NOMO-1 (cell line): Measurements from ENCODE around the gene CFAP299.
A peak's percentile ranks its signal among the peaks of the same experiment; 100 is the strongest.

Experiments used
- DNase-seq, 2 experiments: peaks; one replicate each; lab custom pipeline; 2025; ENCODE audit not compliant: unreplicated experiment in 2 of 2; lab: John Stamatoyannopoulos, UW

The CFAP299 gene

GRCh38 chr4:80909938-80910337 lies 574.4 kb downstream of the CFAP299 start:
- no peak for DNase-seq

GRCh38 chr4:80911458-80911857 lies 575.9 kb downstream of the CFAP299 start:
- no peak for DNase-seq

GRCh38 chr4:80912350-80912749 lies 576.8 kb downstream of the CFAP299 start:
- DNase-seq: no peak

GRCh38 chr4:80913381-80913780 lies 577.9 kb downstream of the CFAP299 start:
- no peak for DNase-seq

GRCh38 chr4:80916770-80917169 lies 581.2 kb downstream of the CFAP299 start:
- no peak for DNase-seq

- no peak for DNase-seq
These were observed 582.5 kb downstream of the CFAP299 start for GRCh38 chr4:80918004-80918403.

GRCh38 chr4:80921441-80921840 lies 585.9 kb downstream of the CFAP299 start:
- no peak for DNase-seq

GRCh38 chr4:80922941-80923340 lies 587.4 kb downstream of the CFAP299 start:
- DNase-seq: no peak

GRCh38 chr4:80925293-80925692 lies 589.8 kb downstream of the CFAP299 start:
- no peak for DNase-seq

- DNase-seq: no peak
These were observed 590.9 kb downstream of the CFAP299 start for GRCh38 chr4:80926446-80926845.

- DNase-seq: no peak
These were observed 591.4 kb downstream of the CFAP299 start for GRCh38 chr4:80926891-80927290.

GRCh38 chr4:80927420-80927819 lies 591.9 kb downstream of the CFAP299 start:
- DNase-seq: no peak

GRCh38 chr4:80931631-80932081 lies 596.1 kb downstream of the CFAP299 start:
- no peak for DNase-seq

- DNase-seq: no peak
These were observed 612.6 kb downstream of the CFAP299 start for GRCh38 chr4:80948141-80948540.

GRCh38 chr4:80948995-80949394 lies 613.5 kb downstream of the CFAP299 start:
- DNase-seq: no peak

- DNase-seq: no peak
These were observed 620.9 kb downstream of the CFAP299 start for GRCh38 chr4:80956421-80956820.

- DNase-seq: no peak
These were observed 627.5 kb downstream of the CFAP299 start for GRCh38 chr4:80963051-80963450.

GRCh38 chr4:80967346-80967745 lies 631.8 kb downstream of the CFAP299 start:
- DNase-seq: no peak

- DNase-seq: no peak
These were observed 644.7 kb downstream of the CFAP299 start for GRCh38 chr4:80980239-80980638.

- no peak for DNase-seq
These were observed 650.5 kb downstream of the CFAP299 start for GRCh38 chr4:80986011-80986410.

GRCh38 chr4:80989921-80990544 lies 654.5 kb downstream of the CFAP299 start:
- peak; percentile 6 to 33 for DNase-seq

- DNase-seq: no peak
These were observed 655.3 kb downstream of the CFAP299 start for GRCh38 chr4:80990851-80991250.

- DNase-seq: no peak
These were observed 664.4 kb downstream of the CFAP299 start for GRCh38 chr4:80999943-81000342.
